ENCODE measurements around the gene SERP2.

The SERP2 gene

GRCh38 chr13:44352671-44353070, 21.0 kb upstream of the SERP2 start:
- POLR2A ChIA-PET (ENCODE audit: low non-redundant PET), result no interaction called here
- CTCF ChIA-PET, result no interaction called here
- no peak for DNase-seq (ENCODE audit: low spot score)
- TF ChIP-seq CTCF (conservative IDR thresholded peaks at IDR 0.05; ENCODE audit: low read depth), result no peak
- H3K27ac ChIP-seq, result no peak overlapping the region

DNA sequence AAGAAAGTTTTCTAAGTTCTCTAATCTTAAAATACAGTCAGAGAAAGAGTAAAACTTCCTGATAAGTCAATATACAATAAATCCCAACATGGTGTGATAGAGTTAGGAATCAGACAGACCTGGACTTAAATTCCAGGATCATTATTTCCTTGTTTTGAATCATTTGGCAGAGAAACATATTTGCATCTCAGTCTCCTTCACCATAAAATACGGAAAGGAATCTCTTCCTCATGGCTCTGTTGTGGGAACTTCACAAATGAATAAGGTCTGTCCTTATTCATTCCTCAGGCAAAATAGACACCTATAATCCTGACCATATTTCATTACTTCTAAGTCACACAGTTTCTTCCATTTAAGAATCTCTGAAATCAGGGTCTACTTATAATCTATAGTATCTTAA, 19.3 kb upstream of the SERP2 start:
- no peak for DNase-seq (ENCODE audit: low spot score)
- no peak for TF ChIP-seq CTCF (conservative IDR thresholded peaks at IDR 0.05; ENCODE audit: low read depth)
- ChIA-PET CTCF (no interaction called here), POLR2A (ENCODE audit: low non-redundant PET) (no interaction called here)
- no peak overlapping the region for H3K27ac ChIP-seq

DNA sequence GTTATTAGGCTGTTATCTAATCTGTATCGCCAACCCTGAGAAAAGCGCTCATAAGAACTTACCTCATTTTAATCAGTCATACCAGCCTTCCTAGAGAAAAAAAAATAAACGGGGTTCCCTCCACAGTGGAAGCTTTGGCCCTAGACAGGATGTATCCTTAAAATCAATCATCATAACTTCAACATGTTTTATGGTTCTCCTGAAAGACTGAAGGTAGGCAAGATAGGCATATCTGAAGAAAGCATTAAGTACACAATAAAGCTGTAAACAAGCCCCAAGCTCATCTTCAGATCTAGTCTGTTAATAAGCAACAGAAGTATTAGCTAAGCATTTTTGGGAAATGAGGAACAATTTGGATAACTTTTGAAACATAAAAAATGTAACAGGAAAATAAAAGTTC, 18.7 kb upstream of the SERP2 start:
- ChIA-PET CTCF (no interaction called here), POLR2A (ENCODE audit: low non-redundant PET) (no interaction called here)
- TF ChIP-seq CTCF (conservative IDR thresholded peaks at IDR 0.05; ENCODE audit: low read depth), result no peak
- no peak overlapping the region for H3K27ac ChIP-seq
- DNase-seq (ENCODE audit: low spot score), result no peak

DNA sequence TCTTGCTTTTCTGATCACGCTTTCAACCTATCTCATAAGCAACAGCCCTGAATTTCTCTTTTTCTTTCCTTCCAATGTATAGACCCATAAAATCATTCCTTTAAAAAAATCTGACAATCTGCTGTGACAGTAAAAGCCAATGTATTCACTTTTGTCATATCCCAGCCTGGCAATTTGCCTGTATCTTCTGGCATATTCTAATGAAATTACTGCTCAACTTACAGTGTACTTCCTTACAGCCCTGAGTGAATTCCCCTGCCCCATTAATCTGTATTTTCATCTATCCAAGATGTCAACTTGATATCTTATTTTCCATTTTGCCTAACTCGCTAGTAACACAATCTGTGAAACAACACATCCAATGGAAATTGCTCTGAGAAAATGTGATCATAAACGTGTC, 18.0 kb upstream of the SERP2 start:
- no peak for DNase-seq (ENCODE audit: low spot score)
- CTCF ChIA-PET, result no interaction called here
- POLR2A ChIA-PET (ENCODE audit: low non-redundant PET), result no interaction called here
- no peak overlapping the region for H3K27ac ChIP-seq
- no peak for TF ChIP-seq CTCF (conservative IDR thresholded peaks at IDR 0.05; ENCODE audit: low read depth)

DNA sequence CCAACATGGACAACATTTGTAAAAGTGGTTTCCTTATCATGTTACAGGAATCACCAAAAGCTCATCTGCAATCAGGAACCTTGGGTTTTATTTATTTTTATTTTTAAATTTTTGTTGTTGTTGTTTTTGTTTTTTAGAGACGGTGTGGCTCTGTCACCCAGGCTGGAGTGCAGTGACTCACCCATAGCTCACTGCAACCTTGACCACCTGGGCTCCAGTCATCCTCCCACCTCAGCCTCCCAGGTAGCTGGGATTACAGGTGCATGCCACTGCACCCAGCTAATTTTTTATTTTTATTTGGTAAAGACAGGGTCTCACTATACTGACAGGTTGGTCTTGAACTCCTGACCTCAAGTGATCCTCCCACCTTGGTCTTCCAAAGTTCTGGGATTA, 13.6 kb upstream of the SERP2 start:
- no peak for TF ChIP-seq CTCF (conservative IDR thresholded peaks at IDR 0.05; ENCODE audit: low read depth)
- H3K27ac ChIP-seq, result no peak overlapping the region
- ChIA-PET POLR2A (ENCODE audit: low non-redundant PET) (no interaction called here), CTCF (no interaction called here)
- no peak for DNase-seq (ENCODE audit: low spot score)

DNA sequence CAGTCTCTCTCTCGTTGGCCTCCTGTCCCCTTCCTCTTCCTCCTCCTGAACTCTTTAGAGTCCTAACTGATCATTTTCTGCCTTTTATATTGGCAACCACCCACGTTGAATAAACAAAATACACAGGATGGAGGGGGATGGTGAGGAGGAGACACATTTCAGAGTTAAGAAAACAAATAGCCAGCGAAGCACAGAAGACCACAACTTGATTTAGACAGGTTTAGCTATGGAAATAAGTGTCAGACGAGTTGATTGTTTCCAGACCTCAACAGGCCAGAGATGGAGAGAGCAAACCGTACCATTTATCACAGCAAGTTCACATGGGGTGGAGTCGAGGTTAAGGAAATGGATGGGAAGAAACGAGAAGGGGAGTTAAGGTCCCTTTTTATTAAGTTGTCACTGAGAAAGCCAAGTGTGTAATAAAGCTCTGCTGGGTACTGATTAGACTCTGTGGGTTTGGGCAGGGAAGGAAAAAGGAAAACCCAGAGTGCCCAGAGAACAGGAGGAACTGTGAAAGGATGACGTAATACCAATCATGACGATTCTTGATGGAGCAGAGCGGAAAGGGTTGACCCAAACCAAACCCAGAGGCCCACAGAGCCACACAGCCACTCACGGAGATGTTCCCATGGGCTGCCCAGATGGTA, 11.1 kb upstream of the SERP2 start:
- ChIA-PET CTCF (no interaction called here), POLR2A (ENCODE audit: low non-redundant PET) (no interaction called here)
- no peak for DNase-seq (ENCODE audit: low spot score)
- H3K27ac ChIP-seq, result no peak overlapping the region
- no peak for TF ChIP-seq CTCF (conservative IDR thresholded peaks at IDR 0.05; ENCODE audit: low read depth)
